AG09319 (cell line): ENCODE data around the gene CDH4.

Source experiments
- DNase-seq: peaks from one replicate; pipeline ENCODE4 v3.0.0-alpha.2; 2010; ENCODE audit warnings: low read depth; ENCODE audit errors: extremely low read depth
- TF ChIP-seq, protein P1 (sequence below): IDR thresholded peaks from 2 replicates; pipeline ENCODE4 v1.5.1; 2011; ENCODE audit warnings: low read depth, mild to moderate bottlenecking, inconsistent platforms, low read length, moderate library complexity

CDH4 gene

DNA sequence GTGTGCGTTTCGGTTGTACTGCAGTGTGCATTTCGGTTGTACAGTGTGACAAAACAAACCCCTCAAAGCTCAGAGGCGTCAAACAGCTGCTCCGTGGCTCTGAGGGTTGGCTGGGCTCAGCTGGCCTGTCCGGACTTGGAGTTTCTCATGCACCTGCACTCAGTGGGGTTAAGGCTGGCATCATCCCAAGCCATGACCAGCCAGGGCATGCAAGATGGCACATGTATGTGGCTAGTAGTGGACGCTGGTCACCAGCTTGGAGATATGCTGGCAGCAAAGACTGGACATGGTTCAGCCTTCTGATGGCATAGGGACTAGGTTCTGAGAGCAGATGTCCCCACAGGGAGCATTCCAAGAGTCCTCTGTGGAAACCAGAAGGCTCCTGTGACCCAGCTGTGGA lies 187.2 kb downstream of the CDH4 start:
- TF ChIP-seq, protein P1, sequence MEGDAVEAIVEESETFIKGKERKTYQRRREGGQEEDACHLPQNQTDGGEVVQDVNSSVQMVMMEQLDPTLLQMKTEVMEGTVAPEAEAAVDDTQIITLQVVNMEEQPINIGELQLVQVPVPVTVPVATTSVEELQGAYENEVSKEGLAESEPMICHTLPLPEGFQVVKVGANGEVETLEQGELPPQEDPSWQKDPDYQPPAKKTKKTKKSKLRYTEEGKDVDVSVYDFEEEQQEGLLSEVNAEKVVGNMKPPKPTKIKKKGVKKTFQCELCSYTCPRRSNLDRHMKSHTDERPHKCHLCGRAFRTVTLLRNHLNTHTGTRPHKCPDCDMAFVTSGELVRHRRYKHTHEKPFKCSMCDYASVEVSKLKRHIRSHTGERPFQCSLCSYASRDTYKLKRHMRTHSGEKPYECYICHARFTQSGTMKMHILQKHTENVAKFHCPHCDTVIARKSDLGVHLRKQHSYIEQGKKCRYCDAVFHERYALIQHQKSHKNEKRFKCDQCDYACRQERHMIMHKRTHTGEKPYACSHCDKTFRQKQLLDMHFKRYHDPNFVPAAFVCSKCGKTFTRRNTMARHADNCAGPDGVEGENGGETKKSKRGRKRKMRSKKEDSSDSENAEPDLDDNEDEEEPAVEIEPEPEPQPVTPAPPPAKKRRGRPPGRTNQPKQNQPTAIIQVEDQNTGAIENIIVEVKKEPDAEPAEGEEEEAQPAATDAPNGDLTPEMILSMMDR, result no peak
- DNase-seq, result no peak

DNA sequence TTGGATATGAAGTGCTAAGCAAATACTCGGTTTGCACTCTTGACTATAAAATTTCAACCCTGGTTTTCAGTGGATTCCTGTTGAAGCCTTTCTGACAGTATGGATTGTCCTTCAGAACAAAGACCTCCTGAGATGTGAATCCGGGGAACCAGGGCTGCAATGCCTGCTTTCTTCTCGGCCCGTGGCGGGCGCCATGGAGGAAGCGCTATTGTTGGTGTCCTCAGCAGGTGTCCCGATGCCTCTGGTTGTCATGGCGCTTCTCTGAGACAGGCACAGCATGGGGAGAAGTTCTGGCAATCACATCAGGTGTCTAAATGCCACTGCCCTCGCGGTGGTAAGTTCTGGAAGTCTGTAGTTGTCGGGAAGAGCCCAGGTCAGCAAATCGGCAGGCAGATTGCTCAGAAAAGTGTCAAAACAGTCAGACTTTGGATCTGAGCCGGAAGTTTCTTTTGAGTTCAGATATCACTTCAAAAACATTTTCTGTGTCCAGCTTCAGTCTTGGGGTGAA lies 188.5 kb downstream of the CDH4 start:
- no peak for DNase-seq
- TF ChIP-seq, protein P1, result no peak

DNA sequence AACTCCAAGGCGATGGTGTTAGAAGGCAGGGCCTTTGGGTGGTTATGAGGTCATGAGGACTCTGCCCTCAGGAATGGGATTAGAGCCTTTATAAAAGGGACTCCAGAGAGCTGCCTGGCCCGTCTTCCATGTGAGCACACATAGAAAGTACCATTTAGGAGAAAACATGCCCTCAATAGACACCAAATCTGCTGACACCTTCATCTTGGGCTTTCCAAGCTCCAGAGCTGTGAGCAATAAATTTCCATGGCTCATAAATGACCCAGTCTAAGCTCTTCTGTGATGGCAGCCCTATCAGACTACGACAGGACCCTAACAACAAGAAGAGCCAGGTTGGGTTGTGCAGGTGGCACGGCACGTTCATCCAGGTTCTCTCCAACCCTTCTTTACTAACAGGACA lies 189.5 kb downstream of the CDH4 start:
- TF ChIP-seq, protein P1, result no peak
- DNase-seq, result no peak

DNA sequence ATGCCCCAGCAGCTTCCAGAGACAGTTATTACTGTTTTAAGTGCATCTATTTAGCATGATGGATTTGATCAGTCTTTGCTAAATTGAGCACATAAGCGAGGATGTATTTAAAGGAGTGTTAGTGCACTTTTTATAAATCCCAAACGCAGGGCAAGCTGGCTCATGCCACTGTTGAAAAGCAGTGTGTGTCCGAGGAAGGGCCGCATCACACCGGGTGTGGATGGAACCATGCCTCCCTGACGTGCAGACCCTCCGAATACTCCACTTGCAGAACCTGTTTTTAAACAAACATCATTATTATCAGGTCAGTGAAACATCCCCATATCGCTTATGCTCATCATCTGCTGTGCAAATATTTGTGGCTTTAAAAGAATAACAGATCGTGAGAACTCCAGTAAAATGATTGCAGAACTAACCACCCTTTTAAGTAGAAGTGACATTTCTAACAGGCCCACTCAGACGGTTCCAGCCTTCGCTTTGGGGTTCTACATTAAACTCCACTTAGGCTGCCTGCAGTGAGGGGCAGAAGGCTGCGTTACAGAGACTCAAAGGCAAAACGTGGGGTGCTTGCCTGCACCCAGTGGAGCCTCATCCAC lies 190.1 kb downstream of the CDH4 start:
- TF ChIP-seq, protein P1, result no peak

GRCh38 chr20:61442718-61443117 lies 190.7 kb downstream of the CDH4 start:
- TF ChIP-seq, protein P1, result no peak
- no peak for DNase-seq

More for the DNA sequence above, 190.1 kb downstream of the CDH4 start:
- DNase-seq, result no peak

DNA sequence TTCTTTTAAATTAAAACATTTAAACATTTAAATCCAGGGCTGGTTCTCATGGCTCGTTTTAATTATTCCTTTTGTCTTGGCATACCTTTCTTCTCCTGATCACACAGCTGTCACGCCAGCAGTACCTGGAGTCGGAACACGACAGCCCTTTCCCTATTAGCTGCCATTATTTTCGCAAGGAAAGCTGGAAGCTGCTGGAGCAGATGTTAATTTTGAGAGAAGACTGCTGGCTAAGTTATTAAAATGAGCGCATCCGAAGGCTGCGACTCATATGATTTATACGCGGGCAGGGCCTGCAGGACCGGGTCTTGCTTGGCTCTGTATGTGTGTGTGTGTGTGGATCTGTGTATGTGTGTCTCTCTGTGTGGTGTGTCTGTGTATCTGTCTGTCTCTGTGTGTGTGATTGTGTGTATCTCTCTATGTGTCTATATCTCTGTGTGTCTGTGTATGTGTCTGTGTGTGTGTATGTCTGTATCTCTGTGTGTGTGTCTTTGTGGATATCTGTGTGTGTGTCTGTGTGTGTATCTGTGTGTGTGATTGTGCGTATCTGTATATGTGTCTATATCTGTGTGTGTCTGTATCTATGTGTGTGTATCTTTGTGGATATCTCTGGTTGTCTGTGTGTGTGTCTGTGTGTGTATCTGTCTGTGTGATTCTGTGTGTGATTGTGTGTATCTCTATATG lies 191.5 kb downstream of the CDH4 start:
- TF ChIP-seq, protein P1, result no peak

GRCh38 chr20:61444637-61445036 lies 192.6 kb downstream of the CDH4 start:
- TF ChIP-seq, protein P1, result no peak
- no peak for DNase-seq

More for the DNA sequence above, 191.5 kb downstream of the CDH4 start:
- no peak for DNase-seq
